HG03196 (cell line): ENCODE data around the gene RAP1GAP2.
"Not testable (repeated sequence)": the region's sequence is repeated elsewhere in the genome, so short reads cannot be mapped to it uniquely, and the experiment has no call there.

ENCODE experiments used
- ATAC-seq: cut with Tn5 transposase; IDR thresholded peaks from one replicate; pipeline ENCODE4 v1.9.1; 2021; ENCODE audit not compliant: unreplicated experiment

RAP1GAP2 gene

GRCh38 chr17:2796164-2797125, at the start of gene RAP1GAP2:
TSS of gene RAP1GAP2 (plus strand) at chr17:2796438. CDS start at chr17:2796528, 90 bp downstream.
- ATAC-seq, result no peak

- no peak for ATAC-seq
Measured at GRCh38 chr17:2749058-2749783, 47.0 kb upstream of the RAP1GAP2 start, which contains the start of gene CCDC92B. TSS of gene CCDC92B (minus strand) at chr17:2749652. CDS start at chr17:2735145, 14,507 bp downstream.

- no peak for ATAC-seq
Measured at GRCh38 chr17:2749784-2750181, 46.5 kb upstream of the RAP1GAP2 start.

- no peak for ATAC-seq
Measured at GRCh38 chr17:2750721-2751120, 45.5 kb upstream of the RAP1GAP2 start.

GRCh38 chr17:2751491-2751890, 44.7 kb upstream of the RAP1GAP2 start:
- no peak for ATAC-seq

GRCh38 chr17:2755891-2756724, 40.1 kb upstream of the RAP1GAP2 start:
- ATAC-seq, result no peak

- ATAC-seq, result no peak
Measured at GRCh38 chr17:2758870-2759269, 37.4 kb upstream of the RAP1GAP2 start.

GRCh38 chr17:2770129-2770528, 26.1 kb upstream of the RAP1GAP2 start:
- ATAC-seq, result no peak

GRCh38 chr17:2775206-2775605, 21.0 kb upstream of the RAP1GAP2 start:
- ATAC-seq, result no peak

- no peak for ATAC-seq
Measured at GRCh38 chr17:2776589-2777241, 19.5 kb upstream of the RAP1GAP2 start.

GRCh38 chr17:2777242-2777867, 18.9 kb upstream of the RAP1GAP2 start:
- ATAC-seq, result no peak

- ATAC-seq, result no peak
Measured at GRCh38 chr17:2778489-2778888, 17.7 kb upstream of the RAP1GAP2 start.

GRCh38 chr17:2779545-2779944, 16.7 kb upstream of the RAP1GAP2 start:
- ATAC-seq, result no peak

- ATAC-seq, result no peak
Measured at GRCh38 chr17:2780256-2780655, 16.0 kb upstream of the RAP1GAP2 start.

GRCh38 chr17:2780931-2781454, 15.2 kb upstream of the RAP1GAP2 start:
- ATAC-seq, result no peak

- ATAC-seq, result not testable (repeated sequence)
Measured at GRCh38 chr17:2781598-2781997, 14.6 kb upstream of the RAP1GAP2 start.

- ATAC-seq, result no peak
Measured at GRCh38 chr17:2782055-2782454, 14.2 kb upstream of the RAP1GAP2 start.

- ATAC-seq, result no peak
Measured at GRCh38 chr17:2783310-2784030, 12.8 kb upstream of the RAP1GAP2 start.

- no peak for ATAC-seq
Measured at GRCh38 chr17:2784864-2785263, 11.4 kb upstream of the RAP1GAP2 start.
